Measurements from ENCODE around the gene COX10.

GRCh38 chr17:14086189-14086588 is 16.9 kb downstream of the COX10 start:
- TF ChIP-seq GATA3 (IDR thresholded peaks at IDR 0.05; ENCODE audit: low read depth, low read length), result no peak
- TF ChIP-seq GATA2 (IDR thresholded peaks at IDR 0.05; ENCODE audit: low read depth, low read length), result no peak

All from SH-SY5Y (cell line).